Amniotic stem cell (primary cell): ENCODE measurements around the gene SPNS2.

Source experiments
- DNase-seq: peaks from one replicate; lab custom pipeline; 2025; lab: John Stamatoyannopoulos, UW

SPNS2 gene

DNA sequence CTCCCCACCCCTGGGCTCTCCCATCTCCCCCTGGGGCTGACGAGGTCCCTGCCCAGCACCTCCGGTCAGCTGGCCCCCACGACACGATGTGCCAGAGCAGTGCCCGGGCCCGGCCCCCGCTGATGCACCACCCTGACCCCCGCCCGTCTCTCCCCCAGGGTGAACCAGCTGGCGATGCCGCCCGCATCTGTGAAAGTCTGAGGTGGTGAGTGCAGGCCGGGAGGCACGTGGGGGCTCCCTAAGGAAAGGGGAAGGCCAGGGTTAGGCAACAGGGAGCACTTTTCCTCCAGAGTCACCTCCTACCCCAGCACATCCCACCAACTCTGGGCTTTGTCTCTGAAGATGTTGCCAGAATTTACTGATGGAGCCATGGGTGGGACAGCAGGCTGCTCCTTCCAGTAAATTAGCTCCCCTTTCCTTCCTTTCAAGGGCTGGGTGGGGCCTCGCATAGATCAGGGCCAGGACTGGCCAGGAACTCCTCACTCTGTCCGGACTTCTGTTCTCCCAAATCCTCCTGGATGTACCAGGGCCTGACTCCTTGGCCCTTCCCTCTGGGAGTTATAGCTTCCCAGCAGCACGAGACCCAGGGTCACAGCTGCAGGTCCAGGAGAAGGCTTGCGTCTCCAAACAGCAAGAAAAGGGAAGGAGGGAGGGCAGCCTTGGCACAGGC lies 38.2 kb downstream of the SPNS2 start:
- no peak for DNase-seq

DNA sequence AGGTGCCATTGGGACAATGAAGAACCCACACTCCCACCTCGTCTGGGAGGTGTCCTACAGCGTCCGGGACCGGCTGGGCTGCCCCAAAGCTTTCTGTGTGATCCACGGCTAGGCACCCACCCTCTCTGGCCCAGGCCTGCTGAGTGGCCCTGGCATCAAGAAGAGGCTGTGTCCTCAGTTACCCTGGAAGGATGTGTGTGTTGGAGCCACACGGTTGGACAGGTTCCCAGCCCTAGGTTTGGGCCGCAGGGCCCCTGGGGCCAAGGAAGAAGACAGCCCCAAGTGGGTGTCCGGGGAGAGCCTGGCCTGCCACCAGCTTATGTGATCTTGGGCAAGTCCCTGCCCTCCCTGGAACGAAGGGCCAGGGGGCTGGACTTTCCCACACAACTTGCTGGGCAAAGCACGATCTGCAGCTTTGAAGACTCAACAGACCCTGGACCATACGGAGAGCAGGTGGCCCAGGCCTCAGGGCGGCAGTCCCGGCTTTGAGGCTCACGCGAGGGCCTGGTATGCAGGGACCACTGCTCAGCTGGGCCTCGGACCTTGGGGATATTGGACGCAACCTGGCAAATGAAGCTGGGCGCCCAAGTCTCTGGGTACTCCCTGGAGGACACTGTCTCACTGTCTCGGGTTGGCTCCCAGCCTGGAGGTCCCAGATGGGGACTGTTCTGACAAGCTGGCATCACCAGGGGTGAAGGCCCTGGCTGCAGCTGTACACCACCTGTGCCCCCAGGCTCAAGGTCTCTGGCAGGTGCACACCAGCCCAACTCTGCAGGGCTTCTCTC lies 39.0 kb downstream of the SPNS2 start:
- no peak for DNase-seq

DNA sequence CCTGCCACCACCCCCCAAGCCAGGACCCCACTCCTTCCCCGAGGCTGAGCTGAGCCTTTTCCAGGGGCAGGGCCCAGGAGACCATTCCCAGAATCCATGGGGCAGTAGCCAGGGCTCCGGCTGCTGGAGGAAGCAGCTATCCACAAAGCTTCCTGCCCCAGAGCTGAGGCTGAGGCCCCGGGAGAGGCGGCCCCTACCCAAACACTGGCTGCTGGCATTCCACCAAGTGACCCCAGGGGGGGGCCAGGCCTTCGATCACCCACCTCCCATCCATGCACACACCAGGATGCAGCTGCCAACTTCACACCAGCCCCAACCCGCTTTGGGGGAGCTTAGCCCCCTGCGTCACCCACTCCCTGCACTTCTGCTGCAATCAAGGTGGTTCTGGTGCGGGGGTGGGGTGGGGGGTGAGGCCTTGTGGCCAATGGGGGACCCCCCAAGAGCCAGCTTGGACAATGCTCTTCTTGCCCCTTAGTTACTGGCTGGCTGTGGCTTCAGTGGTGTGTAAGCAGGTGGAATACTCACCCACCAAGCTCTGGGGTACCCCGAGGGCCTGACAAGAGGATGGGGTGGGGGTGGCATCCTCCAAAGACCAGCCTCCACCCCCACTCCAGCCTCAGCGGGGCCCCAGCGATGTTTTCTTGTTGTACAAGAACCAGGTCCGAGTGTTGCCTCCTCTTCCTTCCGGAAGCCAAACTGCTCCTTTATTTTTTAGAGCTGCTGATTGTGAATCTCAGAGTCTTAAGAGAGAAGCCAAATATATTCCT lies 39.7 kb downstream of the SPNS2 start:
- no peak for DNase-seq

DNA sequence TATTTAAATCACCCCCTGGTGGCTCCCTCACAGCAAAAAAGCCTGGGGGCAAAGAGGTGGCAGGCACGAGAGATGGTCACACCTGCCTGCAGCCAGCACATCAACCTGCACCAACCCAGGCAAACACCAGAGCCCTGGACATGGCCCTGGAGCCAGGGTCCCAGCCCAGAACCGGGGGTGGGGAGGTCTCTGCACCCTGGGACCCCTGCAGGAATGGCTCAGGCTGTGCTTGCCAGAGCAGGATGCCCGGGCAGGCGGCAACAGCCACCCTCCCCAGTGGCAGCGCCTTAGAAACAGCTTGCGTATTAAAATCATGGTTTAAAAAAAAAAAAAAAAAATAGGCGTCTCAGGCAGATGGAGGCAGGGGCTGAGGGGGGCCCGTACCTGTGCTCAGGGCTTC lies 40.3 kb downstream of the SPNS2 start:
- no peak for DNase-seq

DNA sequence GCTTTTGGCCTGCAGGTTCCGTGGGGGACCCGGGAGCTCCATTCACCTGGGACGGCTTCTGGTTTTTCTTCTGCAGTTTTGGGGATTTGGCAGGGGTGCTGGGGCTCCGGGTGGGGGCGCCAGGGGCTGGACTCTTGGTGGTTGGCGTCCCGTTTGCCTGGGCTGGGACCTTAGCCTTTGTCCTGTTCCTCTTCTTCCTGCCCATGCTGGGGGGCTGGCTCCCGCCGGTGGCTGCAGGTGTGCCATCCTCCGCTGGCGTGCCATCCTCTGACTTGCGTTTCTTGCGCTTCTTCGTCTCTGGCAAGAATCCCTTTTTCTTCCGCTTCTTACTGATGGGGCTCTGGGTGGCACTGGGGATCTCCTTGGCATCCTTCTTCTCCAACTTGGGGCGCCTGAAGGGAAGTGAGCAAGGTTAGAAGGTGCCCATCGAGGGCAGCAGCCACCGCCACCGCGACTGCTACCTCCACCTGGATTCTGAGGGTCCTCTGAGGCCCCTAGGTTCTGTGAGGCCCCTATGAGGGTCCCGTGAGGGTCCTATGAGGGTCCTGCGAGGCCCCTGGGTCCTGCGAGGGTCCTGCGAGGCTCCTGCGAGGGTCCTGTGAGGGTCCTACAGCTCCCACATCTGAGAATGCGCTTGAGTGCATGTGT lies 41.0 kb downstream of the SPNS2 start:
- no peak for DNase-seq

DNA sequence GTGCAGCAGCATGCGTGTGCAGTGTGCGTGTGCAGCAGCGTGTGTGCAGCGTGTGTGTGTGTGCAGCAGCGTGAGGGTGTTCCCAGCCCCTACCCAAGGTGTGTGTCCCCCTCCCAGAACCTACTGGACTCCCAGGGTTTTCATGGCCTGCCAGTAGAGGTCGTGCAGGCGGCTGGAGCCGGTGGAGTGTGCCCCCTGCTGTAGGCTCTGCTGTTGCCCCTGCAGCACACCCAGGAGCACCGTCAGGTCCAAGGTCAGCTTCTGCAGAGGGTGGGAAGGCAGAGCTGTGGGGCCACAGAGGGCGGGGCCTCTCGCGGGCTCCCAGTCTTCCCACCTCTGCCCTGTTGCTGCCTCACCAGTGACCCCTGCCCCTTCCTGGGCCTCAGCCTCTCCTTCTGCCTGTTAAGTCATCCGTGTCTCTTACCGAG lies 41.6 kb downstream of the SPNS2 start:
- DNase-seq = no peak

DNA sequence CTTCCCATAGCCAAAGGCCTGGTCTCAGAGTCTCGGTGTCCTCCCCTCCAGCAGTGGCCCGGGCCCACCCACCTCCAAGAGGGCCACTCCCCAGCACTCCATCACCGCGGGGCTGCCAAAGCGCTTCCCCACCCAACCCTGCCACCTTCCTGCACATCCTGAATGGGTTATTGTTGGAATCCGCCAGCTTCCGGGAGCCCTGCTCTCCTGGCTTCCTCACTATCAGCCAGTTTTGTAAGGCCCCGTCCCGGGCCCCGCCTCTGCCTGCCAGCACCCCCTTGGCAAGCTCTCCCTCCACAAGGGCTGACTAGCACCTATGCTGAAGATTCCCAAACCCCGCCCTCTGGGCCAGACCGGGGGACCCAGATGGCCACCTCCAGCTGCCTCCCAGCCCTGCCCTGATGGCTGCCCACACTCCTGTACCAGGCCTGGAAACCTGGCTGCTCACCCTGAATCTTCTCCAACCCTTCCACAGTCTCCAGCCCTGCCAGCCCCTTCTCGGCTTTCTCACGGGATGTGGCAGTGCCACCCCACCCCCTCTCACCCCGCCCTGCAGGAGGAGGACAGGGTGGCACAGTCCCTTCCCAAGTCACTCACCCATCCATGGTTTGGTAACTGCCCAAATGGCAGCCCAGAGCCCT lies 42.1 kb downstream of the SPNS2 start:
- no peak for DNase-seq

DNA sequence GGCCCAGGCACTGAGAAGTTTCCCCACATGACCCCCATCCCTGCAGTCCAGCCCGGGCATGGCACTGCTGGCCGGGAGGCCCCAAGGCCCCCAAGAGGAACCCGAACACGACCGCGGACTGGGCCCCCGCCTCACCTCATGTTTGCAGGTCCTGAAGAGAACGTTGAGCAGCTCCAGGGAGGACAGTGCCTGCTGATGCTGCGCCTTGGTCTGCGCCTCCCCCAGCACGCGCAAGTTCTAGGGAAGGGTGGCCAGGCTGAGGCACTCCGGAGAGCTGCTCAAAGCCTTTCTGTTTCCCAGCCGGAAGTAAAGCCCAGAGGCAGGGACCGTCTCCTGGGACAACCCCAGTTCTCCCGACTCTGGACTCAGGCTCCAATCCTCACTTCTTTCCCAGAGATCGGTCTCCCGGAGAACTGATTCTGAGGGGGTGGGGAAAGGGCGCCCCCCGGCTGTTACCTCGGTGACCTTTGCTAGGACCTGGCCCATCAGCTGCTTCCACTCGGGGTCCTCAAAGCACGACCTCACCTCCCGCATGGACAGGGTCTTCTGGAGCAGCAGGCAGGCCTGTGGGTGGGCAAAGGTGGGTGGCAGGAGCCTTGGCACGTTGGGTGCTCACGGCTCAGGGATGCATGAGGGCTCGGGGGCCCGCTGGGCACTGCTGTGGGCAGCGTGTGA lies 42.8 kb downstream of the SPNS2 start:
- no peak for DNase-seq

DNA sequence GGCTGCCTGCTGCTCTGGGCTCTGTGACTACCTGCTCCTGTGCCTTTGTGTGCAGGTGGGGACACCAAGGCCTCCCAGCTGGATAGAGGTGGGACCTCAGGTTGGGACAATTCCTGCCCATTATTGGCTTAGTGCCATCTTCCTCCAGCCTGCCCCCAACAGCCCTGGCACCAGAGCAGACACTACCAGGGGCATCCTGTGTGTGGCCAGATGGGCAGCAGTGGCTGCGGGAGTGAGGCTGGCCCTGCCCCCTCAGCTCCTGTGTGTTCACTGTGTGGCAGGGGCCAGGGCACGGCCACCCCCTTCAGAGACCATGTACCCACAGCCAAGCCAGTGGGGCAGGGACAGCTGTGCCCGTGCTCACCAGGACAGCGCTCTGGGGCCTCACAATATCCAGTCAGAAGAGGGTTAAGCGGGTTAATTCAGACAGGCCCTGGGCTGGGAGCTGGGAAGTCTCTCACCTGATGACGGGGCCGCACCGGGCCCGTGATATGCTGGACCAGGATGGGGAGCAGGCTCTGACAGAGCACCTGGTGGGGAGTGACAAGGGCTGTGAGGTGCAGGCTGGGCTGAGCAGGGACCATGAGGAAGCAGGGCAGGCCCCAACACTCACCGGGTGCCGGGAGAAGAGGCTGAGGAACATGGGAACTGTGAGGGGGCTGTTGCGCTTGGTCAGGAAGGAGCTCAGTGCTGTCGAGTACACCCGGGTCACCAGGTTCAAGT lies 43.5 kb downstream of the SPNS2 start:
- no peak for DNase-seq

DNA sequence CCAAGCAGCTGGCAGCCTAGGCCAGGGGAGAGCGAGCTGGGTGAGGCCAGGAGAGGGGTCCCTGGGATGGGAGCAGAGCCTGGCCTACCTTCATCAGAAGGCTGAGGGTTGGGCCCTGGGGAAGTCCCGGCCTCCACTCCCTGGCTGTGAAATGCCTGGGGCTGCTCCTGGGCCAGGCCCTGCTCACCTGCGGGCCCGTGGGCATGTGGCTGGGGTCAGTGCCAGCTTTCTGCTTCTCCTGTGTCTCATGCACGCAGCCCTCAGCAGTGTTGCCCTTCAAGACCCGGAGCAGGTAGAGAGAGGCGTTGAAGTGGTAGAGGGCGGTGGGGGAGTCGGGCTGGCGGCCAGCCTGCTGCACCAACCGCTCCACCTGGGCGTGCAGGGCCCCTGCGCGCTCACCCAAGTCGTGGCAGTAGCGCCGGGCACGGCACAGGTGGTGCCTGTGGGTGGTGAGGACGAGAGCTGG lies 44.1 kb downstream of the SPNS2 start:
- DNase-seq = no peak

DNA sequence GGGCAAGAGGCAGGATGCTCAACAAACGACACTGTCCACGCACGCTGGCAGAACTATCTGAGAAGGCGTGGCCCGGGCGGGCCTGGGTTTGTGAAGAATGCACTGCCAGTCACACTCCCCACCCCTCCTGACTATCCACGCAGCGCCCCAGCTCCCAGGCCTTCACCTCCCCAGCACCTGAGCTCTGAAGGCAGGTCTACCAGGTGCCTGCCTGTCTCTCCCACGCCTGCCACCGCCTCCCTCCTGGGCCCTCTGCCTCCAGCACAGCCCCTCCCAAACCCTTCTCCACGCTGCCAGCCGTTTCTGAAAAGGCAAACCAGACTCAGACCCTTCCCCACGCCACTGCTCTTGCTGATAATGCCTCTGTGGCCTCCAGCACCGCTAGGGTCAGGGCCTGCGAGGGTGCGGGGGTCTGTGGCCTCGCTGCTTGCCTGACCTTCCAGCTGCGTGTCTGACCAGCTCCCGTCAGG lies 44.9 kb downstream of the SPNS2 start:
- DNase-seq = no peak

DNA sequence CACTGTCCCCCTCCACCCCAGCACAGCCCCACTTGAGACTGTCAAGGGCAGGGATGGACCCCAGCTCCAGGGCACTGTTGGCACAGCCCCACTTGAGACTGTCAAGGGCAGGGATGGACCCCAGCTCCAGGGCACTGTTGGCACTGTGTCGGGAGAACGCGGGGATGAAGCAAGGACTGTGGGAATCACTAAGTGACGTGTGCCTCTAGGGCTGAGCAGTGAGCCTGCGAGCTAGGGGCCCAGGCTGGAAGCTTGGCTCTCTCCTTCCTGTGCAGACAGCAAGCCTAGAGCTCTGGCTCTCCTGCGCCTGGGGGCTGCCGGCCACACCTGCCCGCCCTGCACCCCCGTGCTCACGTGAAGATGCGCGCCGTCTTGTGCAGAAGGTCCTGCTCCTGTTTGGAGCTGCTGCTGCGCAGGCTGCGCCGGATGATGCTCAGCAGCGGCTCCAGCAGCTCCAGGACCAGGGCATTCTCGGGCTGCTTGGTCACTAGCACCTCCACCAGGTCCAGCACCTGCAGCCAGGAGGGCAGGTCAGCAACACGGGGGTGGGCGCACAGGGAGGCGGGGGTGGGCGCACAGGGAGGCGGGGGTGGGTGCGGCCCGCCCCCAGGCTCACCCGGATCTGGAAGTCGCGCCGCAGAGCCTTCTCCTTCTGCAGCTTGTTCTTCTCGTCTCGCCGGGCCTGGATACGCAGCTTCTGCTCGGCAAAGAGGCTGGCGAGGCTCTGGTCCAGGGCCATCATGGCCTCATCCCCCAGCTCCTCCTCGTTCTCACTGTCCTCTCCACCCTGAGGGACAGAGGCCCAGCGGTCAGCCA lies 45.7 kb downstream of the SPNS2 start:
- DNase-seq = no peak

DNA sequence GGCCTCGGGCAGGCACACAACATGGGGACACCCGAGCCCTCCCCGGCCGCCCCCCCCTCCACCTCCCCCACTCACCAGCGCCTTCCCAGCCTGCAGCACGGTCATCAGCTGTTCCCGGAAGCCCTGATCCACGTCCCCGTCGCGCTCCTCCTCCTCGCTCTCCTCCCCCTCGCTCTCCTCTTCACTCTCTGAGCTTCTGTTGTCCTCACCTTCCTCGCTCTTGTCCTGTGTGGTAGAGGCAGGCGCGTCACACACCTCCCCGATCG lies 46.2 kb downstream of the SPNS2 start:
- DNase-seq = no peak

DNA sequence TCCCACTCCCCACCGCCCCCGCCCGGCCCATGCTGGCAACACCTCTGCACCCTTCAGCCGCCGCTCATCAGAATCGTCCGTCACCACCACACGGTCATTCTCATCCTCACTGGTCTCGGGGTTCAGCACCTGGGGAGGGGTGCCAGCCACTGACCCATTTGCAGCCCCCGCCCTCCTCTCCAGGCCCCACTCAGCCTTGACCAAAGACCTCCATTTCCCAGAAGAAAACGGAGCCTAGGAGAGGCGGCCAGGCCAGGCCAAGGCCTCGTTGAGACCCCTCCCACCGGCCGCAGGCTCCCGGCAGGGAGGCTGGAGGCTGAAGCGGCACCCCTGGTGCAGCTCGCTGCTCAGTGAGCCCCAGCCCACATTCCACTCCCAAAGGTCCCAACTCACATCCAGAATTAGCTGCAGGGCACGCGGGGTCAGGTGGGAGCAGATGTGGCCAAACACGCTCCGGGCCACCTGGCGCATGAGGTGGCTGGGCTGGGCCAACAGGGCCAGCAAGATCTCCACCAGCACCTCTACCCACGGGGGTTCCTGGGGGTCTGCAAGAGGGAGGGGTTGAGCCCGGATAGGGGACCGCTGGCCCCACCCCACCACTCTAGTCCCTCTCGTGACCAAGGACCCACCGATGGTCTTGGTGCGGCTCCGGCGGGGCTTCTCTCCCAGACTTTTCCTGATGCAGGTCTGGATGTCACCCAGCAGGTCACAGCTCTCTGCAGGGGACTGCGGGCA lies 46.7 kb downstream of the SPNS2 start:
- DNase-seq = no peak

DNA sequence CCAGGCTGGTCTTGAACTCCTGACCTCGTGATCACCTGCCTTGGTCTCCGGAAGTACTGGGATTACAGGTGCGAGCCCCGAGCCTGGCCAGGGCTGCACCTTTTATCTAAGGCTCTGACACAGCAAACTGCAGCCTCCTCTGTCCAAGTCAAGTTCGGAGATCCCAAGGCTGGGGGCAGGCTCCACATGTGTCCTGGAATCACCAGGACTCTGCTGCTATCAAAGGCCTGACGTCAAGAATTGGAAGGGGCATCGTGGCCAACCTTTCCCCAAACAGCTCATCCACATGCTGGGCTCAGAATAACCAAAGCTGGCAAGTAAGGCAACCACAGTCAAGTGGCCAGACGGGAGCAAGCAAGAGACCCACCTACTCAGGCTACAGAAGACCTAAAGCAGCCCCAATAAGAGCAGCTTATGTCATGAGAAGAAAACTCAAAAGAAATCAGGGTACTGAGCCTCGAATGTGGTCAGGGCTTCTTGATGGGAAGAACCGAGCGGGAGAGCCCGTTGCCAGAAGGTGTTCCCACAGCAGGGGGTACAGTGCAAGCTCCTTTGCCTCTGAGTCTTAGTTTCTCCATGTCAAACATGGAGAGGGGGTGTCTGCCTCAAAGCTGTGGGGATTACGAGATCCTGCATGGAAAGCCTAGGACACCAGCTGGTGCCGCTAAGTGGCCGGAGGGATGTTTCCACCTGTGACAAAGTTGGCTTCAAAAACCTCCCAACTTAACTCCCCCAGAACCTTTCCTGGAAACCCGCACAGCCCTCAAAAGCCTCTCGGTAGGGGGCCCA lies 48.6 kb downstream of the SPNS2 start:
- no peak for DNase-seq

DNA sequence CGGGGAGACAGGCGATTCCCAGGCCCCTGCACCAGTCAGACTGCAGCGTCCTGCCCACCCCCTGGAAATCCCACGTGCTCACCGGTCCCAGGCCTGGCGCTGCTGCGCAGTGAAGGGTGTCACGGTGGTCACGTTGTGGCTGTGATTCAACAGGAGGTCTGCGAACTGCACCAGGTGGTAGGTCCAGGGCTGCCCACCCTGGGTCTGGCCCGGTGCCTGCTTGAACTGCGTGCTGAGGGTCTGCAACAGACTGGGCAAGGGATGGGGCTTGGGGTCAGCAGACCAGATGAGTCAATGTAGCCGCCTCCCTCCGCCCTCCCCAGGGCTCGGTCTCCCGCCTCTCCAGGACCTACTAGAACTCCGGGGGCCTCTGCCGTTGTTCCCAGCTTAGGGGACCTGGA lies 49.4 kb downstream of the SPNS2 start:
- DNase-seq = no peak

DNA sequence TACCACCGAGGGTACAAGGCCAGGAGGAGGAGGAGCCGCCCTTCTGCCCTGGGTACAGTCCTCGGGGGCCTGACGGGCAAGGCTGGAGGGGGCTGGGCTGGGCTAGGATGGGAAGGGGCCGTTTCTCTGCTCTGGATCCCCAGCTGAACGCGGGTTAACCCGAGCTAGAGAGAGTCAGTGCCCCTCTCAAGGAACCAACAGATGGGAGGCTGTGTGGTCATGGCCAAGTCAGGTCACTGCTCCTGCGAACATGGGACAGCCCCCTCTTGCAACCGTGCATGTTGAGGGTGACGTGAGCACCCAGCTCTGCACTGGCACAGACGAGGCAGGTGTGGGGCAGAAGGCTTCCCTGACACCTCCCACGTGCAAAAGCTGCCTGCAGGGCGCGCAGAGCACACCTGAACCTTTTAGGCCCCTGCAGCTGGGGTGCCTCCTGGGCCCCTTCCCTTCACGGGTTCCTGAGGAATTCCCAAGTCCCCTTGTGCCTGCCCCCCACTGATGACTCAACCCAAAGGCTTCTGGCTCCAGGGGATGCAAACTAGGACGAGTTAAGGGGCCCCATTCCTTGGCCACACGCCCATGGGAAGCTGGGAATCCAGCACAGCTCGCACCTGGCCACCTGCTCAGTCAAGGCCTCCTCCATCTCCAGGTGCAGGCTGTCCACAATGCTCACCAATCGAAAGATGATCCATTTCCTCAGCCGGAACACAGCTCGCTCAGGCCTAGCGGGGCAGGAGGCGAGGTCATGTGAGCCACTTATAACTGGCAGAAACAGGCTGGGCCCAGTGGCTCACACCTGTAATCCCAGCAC lies 50.2 kb downstream of the SPNS2 start:
- no peak for DNase-seq
